Measurements from ENCODE around the gene HTT.

HTT gene

DNA sequence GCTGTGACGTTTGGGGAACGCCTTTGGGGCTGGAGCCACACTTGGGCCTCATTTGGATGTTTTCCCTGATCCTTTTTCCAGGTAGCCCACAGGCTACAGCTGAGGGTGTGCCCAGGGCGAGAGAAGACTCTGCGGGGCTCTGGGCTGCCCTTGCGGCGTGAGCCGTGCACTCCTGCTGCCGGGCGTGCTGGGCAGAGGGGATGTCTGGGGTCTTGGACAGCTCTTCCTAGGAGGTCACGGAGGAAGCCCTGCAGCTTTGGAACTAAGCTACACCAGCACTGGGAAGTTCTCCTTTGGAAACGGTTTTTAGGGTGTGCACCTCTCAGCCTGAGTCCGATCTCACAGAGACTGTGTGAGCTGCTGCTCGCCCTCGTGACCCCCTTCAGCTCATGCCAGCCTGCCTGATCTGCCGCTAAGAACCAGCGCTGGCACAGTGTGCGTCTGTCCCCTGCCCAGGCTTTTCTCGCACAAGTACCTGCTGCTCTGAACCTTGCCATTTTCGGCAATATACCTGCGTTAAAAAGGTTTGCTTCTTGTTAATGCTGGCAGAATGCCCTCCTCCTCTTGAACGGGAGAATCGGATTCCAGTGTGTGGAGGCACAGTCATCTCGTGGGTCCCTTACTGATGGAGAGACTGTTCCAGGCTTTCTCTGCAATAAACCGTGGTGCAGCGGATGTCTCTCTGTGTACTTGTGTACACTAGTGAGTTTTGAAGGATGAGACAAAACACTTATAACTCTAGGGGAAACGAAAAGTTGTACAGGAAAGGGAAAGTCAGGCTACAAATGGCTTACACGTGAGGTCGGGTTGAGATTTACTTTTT is 188.8 kb downstream of the HTT start:
- no peak for DNase-seq (ENCODE audit: low read depth in 2 of 2)

- DNase-seq (ENCODE audit: low read depth in 2 of 2) = no peak
Observed at GRCh38 chr4:3263876-3264193, 189.4 kb downstream of the HTT start.

DNA sequence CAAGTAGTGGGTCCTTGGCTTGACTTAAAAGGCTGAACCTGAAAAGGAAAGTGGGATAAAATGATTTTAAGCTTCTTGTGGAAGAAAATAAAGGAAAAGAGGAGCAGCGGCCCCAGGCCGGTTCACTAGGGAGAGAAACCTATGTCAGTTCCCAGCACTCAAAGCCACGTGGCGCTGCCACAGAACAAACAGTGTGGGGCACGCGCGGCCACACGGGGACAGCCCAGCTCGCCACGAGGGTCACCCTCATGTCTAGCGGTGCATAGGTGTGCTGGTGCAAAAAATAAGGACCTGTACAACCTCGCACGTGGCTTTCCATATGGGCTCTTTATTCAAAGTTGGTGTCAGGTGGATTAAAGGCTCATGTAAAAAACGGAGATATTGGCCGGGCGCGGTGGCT is 191.6 kb downstream of the HTT start:
- no peak for DNase-seq (ENCODE audit: low read depth in 2 of 2)

GRCh38 chr4:3267576-3268394 is 193.3 kb downstream of the HTT start:
- no peak for DNase-seq (ENCODE audit: low read depth in 2 of 2)

- DNase-seq (ENCODE audit: low read depth in 2 of 2) = no peak
Observed at GRCh38 chr4:3268395-3269104, 194.1 kb downstream of the HTT start.

DNA sequence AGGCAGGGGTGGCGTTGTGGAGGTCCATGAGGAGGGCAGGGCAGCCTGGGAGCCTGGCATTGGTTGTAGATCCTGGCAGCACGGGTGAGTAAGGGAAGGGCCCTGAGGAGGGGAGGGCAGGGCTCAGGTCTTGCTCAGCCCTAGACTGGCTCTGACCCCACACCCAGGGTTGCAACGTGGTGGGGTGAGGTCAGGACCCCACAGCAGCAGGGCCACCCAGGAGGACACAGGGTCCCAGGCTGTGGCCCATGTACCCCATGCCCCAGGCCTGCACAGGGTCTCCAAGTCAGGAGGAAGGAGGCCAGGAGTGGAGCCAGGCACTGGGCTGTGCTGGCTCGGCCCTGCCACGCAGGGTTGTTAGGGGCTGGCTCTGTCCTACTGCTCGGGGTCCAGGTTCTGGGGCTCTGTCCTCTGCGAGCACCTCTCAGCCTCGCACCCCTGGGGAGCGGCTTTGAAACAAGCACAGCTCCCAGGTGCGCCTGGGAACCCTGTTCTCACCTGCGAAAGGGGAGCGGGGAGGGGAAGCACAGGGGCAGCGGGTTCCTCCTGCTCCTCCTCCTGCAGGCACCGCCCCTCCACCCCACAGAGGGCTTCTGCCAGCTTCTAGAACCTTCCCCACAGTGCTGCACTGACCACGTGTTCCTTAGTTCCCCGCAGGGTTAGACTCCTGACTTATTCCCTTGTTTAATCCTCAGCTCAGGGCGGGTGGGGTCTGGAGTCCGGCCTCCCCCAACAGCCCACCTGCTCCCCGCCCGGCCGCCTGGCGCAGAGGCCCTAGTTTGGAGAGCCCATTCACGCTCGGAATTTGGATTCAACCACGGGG is 194.8 kb downstream of the HTT start:
- DNase-seq (ENCODE audit: low read depth in 2 of 2) = no peak

GRCh38 chr4:3269991-3270611 is 195.6 kb downstream of the HTT start:
- no peak for DNase-seq (ENCODE audit: low read depth in 2 of 2)

DNA sequence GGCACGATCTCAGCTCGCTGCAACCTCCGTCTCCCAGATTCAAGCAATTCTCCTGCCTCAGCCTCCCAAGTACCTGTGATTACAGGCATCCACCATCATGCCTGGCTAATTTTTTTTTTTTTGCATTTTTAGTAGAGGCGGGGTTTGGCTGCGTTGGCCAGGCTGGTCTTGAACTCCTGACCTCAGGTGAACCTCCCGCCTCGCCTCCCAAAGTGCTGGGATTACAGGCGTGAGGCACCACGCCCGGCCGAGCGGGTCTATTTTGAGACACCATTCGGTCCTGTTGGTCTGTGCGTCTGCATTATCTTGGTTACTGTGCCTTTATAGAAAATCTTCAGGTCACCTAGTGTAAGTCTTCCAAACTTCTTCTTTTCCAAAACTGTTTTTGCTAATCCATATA is 196.7 kb downstream of the HTT start:
- DNase-seq (ENCODE audit: low read depth in 2 of 2) = no peak

- no peak for DNase-seq (ENCODE audit: low read depth in 2 of 2)
Observed at GRCh38 chr4:3276986-3277385, 202.5 kb downstream of the HTT start.

- DNase-seq (ENCODE audit: low read depth in 2 of 2) = no peak
Observed at GRCh38 chr4:3280466-3280865, 206.0 kb downstream of the HTT start.

GRCh38 chr4:3283483-3283882 is 209.0 kb downstream of the HTT start:
- DNase-seq (ENCODE audit: low read depth in 2 of 2) = no peak

DNA sequence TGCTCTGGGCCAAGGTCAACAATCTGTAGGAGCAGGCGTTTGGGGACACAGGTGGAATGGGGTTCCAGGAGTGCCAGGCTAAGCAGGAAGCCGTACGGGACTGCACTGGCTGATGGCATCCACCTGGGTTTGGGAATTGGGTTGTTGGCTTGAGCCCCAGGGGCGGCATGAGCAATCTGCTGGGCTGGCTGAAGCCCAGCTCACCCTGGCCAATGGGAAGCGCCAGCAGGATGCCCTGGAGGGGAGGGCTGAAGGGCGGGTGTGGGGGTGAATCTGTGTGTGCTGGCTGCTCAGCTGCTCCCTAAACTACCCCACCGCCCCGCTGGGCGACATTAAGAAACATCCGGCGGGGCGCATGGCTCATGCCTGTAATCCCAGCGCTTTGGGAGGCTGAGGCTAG is 209.4 kb downstream of the HTT start:
- DNase-seq (ENCODE audit: low read depth in 2 of 2) = no peak

GRCh38 chr4:3284734-3285557 is 210.5 kb downstream of the HTT start:
- DNase-seq (ENCODE audit: low read depth in 2 of 2) = no peak

- no peak for DNase-seq (ENCODE audit: low read depth in 2 of 2)
Observed at GRCh38 chr4:3285558-3286334, 211.3 kb downstream of the HTT start.

DNA sequence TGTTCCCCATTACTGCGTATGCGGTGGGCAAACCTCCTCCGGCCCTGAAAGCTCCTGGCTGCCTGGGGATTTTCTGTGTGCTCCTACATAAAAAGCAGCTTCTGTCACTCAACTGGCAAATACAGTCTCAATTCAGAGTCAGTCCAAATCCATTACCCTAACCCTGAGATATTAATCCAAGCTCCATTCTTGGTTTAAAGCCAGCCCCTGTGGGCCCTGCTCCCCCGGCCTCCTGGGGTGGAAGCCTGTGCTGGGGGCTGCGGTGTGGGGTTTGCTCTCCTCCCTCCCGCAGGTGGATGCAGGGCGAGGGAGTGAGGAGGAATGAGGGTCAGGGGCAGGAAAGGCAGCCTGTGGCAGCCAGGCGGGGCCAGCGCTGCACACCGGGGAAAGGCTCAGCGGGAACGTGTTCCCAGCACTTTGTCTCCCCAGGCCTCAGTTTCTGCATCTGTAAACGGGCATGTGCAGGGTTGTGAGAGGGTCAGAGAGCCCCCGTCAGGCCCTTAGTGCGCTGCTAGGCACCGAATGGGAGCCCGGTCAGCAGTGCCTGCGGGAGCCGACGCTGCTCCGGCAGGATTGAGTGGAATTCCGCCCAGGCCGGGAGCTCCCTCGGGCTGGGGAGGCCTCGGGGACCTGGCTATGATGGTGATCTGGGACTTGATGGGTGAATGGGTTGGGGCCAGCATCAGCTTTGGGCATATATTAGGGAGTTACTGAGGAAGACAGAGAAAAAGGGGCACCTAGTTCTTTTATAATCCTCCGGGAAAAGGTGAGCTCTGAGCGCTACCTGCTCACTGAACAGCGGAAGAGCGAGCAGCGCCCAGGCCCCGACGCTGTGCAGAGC is 212.1 kb downstream of the HTT start:
- DNase-seq (ENCODE audit: low read depth in 2 of 2) = no peak

DNA sequence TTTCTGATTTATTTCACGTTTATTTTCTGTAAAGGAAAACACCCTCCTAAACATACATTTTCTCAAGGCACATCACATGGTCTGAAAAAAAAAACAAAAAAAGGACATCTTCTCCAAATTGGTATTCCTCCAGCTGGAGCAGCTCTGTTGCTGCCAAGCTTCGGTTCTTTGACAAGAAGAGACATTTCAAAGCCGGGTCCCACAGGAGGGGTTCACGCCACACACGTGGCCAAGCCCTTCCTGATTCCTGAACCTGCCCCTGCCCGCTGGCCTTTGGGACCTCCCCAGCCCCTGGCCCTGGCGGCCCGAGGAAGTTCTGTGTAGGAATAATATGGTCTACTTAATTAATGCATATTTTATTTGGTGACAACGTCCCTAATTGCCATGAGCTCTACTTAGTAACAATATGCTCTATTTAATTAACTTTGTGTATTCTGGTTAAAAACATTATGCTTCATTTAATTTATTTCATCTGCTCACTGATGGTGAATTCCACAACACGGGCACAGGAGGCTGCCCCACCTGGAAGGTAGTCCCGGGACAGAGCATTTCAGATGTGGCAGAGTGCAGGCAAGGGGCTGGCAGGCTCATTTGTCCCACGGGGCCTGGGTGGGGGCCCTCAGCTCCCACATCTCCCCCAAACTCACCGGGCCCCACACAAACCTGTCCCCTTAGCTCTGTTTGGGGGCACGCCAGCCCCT is 212.9 kb downstream of the HTT start:
- DNase-seq (ENCODE audit: low read depth in 2 of 2) = no peak

GRCh38 chr4:3287972-3288570 is 213.6 kb downstream of the HTT start:
- DNase-seq (ENCODE audit: low read depth in 2 of 2) = no peak

All from stimulated activated CD8-positive, alpha-beta memory T cell treated with anti-CD3 and anti-CD28 coated beads, Interleukin-2, amount 100 ng/mL, for 48 hours (primary cell).